OCI-LY7 (cell line): ENCODE data around the gene OGFR. TPM values are rescaled to one million over a fixed set of nuclear protein-coding genes. Genes with fewer than 3 reads are reported as not detected.

Experiments
- BruUV-seq: library from RNA; stranded (reverse); fragments of 400-500 nt; replicated peaks from 2 replicates; lab custom pipeline; 2021; lab: Mats Ljungman, UMichigan
- CTCF ChIA-PET: fragments of 300-600 bp; sonication (Branson Sonifier 250); formaldehyde crosslinking; loops from one replicate; lab custom pipeline; 2022; ENCODE audit warnings: antibody characterized with exemption; ENCODE audit not compliant: unreplicated experiment; lab: Charles Lee
- POLR2A ChIA-PET: fragments of 300-600 bp; sonication (Branson Sonifier 250); formaldehyde crosslinking; loops from one replicate; lab custom pipeline; 2022; ENCODE audit warnings: antibody characterized with exemption; lab: Charles Lee
- DNase-seq: peaks from one replicate; pipeline ENCODE4 v3.0.0-alpha.2; 2015; ENCODE audit warnings: low spot score
- H2AFZ ChIP-seq: fragments of 200-600 bp; sonication (generic), shearing (Covaris generic); 2 replicates; pipeline ENCODE4 v1.6.1; 2014; ENCODE audit warnings: mild to moderate bottlenecking, antibody characterized with exemption, low read length, moderate library complexity
- H3K27ac ChIP-seq: fragments of 200-600 bp; sonication (generic); 2 replicates; pipeline ENCODE4 v1.5.1; 2014; ENCODE audit warnings: mixed run types, low read depth, mild to moderate bottlenecking, moderate library complexity, low read length, inconsistent platforms; ENCODE audit not compliant: poor library complexity, severe bottlenecking
- H3K36me3 ChIP-seq: fragments of 200-600 bp; sonication (generic); 2 replicates; pipeline ENCODE4 v1.6.1; 2014; ENCODE audit warnings: mild to moderate bottlenecking, antibody characterized with exemption, low read length, moderate library complexity, mixed read lengths; ENCODE audit not compliant: insufficient read depth
- H3K4me1 ChIP-seq: fragments of 200-600 bp; sonication (generic); 2 replicates; pipeline ENCODE4 v1.5.1; 2014; ENCODE audit warnings: mild to moderate bottlenecking, low read length; ENCODE audit not compliant: insufficient read depth, poor library complexity, severe bottlenecking
- H3K4me2 ChIP-seq: fragments of 200-600 bp; sonication (generic); 2 replicates; pipeline ENCODE4 v1.6.1; 2014; ENCODE audit warnings: mild to moderate bottlenecking, low read length
- H3K4me3 ChIP-seq: fragments of 200-600 bp; sonication (generic); 2 replicates; pipeline ENCODE4 v1.5.1; 2014; ENCODE audit warnings: mild to moderate bottlenecking, low read depth, low read length; ENCODE audit not compliant: poor library complexity, severe bottlenecking
- H3K79me2 ChIP-seq: fragments of 200-600 bp; sonication (generic); 2 replicates; pipeline ENCODE4 v1.6.1; 2016; ENCODE audit warnings: low read depth, mild to moderate bottlenecking, low read length, moderate library complexity, mixed read lengths; ENCODE audit not compliant: insufficient read depth
- H3K9me2 ChIP-seq: fragments of 200-600 bp; sonication (generic); 2 replicates; pipeline ENCODE4 v1.6.1; 2016; ENCODE audit warnings: mild to moderate bottlenecking, low read length, mixed read lengths; ENCODE audit not compliant: insufficient read depth
- H3K9me3 ChIP-seq: fragments of 200-600 bp; sonication (generic); 2 replicates; pipeline ENCODE4 v1.6.1; 2014; ENCODE audit warnings: mild to moderate bottlenecking, mixed run types, low read length, mixed read lengths
- H4K20me1 ChIP-seq: fragments of 200-600 bp; sonication (generic); 2 replicates; pipeline ENCODE4 v1.6.1; 2014; ENCODE audit warnings: mild to moderate bottlenecking, antibody characterized with exemption, low read length, moderate library complexity, mixed read lengths; ENCODE audit not compliant: insufficient read depth
- EZH2phosphoT487 ChIP-seq: fragments of 200-600 bp; sonication (generic); IDR thresholded peaks from 2 replicates; pipeline ENCODE4 v1.6.1; 2018; ENCODE audit warnings: low read depth, borderline replicate concordance, mild to moderate bottlenecking, mixed run types, antibody characterized with exemption, low read length, moderate library complexity, mixed read lengths
- intact Hi-C: fragments of 100-400 bp; cut with micrococcal nuclease; formaldehyde crosslinking; loops from one replicate; pipeline ENCODE4 v1.10.0; 2022; ENCODE audit not compliant: unreplicated experiment
- total RNA-seq, 2 experiments: library from RNA; depleted of rRNA in 1 of 2; stranded (reverse); fragments of >200 nt in 1 of 2; shearing (Covaris generic) in 1 of 2; gene quantifications; 2 replicates each; pipeline ENCODE4 v1.2.3, GENCODE V29; 2014 to 2022
- TF ChIP-seq, protein P1 (sequence below): fragments of 200-600 bp; sonication (generic); conservative IDR thresholded peaks from 2 replicates; pipeline ENCODE4 v1.5.1; 2014; ENCODE audit warnings: mild to moderate bottlenecking, antibody characterized with exemption, low read length, moderate library complexity, mixed read lengths

OGFR gene
- total RNA-seq, 2 experiments from 2014 or later = 64.8 to 69.9 TPM

DNA sequence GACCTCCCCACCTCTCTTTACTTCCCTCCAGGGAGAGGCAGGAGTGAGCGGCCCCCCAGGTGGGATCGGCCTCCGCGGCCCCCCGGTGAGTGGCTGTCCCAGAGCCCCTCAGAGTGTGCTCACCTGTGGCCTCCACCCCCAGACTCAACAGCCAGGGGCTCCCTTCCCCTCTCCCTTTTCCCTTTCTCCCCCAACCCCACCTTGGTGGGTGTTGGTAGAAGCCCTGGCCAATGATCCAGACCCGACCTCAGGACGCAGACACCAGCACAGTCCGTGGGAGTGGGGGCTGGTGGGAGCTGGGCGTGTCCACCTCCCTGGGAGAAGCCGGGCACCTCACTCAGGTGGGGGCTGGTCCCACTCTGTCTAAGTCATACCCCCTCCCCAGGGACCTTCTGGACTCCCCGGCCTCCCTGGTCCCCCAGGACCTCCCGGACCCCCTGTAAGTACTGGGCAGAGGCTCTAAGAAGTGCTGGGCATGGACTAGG is 17.1 kb downstream of the OGFR start:
- no TSS peak for BruUV-seq
- peaks cover 7% of the 10 kb centered on the region for H3K4me1 ChIP-seq
- no peaks in the 10 kb centered on the region for H3K79me2 ChIP-seq
- no peak overlapping the region for H3K4me3 ChIP-seq
- H2AFZ ChIP-seq = no peak overlapping the region
- H3K36me3 ChIP-seq = no peaks in the 10 kb centered on the region
- no peaks in the 10 kb centered on the region for H3K9me3 ChIP-seq
- ChIA-PET CTCF (no interaction called here), POLR2A (no interaction called here)
- H3K27ac ChIP-seq = no peak overlapping the region
- no peak for DNase-seq
- intact Hi-C loops = loop anchor here (1.0 to 2.0 kb wide), 2 partner anchors 26 to 79 kb away; no protein-coding TSS in a partner anchor
- no peaks in the 10 kb centered on the region for H4K20me1 ChIP-seq
- no peak overlapping the region for H3K4me2 ChIP-seq
- H3K9me2 ChIP-seq = no peaks in the 10 kb centered on the region
- TF ChIP-seq, protein P1, sequence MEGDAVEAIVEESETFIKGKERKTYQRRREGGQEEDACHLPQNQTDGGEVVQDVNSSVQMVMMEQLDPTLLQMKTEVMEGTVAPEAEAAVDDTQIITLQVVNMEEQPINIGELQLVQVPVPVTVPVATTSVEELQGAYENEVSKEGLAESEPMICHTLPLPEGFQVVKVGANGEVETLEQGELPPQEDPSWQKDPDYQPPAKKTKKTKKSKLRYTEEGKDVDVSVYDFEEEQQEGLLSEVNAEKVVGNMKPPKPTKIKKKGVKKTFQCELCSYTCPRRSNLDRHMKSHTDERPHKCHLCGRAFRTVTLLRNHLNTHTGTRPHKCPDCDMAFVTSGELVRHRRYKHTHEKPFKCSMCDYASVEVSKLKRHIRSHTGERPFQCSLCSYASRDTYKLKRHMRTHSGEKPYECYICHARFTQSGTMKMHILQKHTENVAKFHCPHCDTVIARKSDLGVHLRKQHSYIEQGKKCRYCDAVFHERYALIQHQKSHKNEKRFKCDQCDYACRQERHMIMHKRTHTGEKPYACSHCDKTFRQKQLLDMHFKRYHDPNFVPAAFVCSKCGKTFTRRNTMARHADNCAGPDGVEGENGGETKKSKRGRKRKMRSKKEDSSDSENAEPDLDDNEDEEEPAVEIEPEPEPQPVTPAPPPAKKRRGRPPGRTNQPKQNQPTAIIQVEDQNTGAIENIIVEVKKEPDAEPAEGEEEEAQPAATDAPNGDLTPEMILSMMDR = no peak
- TF ChIP-seq EZH2phosphoT487 = no peak

- H2AFZ ChIP-seq = no peak overlapping the region
- POLR2A ChIA-PET = no interaction called here
- no peaks in the 10 kb centered on the region for H3K36me3 ChIP-seq
- no peaks in the 10 kb centered on the region for H4K20me1 ChIP-seq
- no peak for DNase-seq
- CTCF ChIA-PET = interaction anchor here (0.7 to 1.0 kb wide), 4 partner anchors 10 to 52 kb away, joined by 3 to 9 read pairs (median 4); no protein-coding TSS in a partner anchor
- no peak for TF ChIP-seq EZH2phosphoT487
- TF ChIP-seq, protein P1 = no peak
- no peak overlapping the region for H3K27ac ChIP-seq
- H3K4me2 ChIP-seq = no peak overlapping the region
- peaks cover 7% of the 10 kb centered on the region for H3K4me1 ChIP-seq
- H3K9me3 ChIP-seq = no peaks in the 10 kb centered on the region
- no TSS peak for BruUV-seq
- no peaks in the 10 kb centered on the region for H3K9me2 ChIP-seq
- H3K4me3 ChIP-seq = no peak overlapping the region
- H3K79me2 ChIP-seq = no peaks in the 10 kb centered on the region
- intact Hi-C loops = loop anchor here (1.0 to 2.0 kb wide), 2 partner anchors 25 to 78 kb away; no protein-coding TSS in a partner anchor
Measured at GRCh38 chr20:62822239-62822787, 17.7 kb downstream of the OGFR start.
